Suprapubic skin (tissue), 4 donors: ENCODE data around the gene USP6NL. TPM values are rescaled to one million over a fixed set of nuclear protein-coding genes. Genes with fewer than 3 reads are reported as not detected.

ENCODE experiments used
- DNase-seq, 2 donors: peaks; one replicate each; pipeline ENCODE4 v3.0.0-alpha.2; 2019; ENCODE audit warnings: low spot score in 2 of 2
- H3K27ac ChIP-seq: fragments of 200-600 bp; sonication (generic); one replicate; pipeline ENCODE4 v1.5.1; 2019
- H3K27me3 ChIP-seq: fragments of 200-600 bp; sonication (generic); one replicate; pipeline ENCODE4 v1.5.1; 2019
- H3K36me3 ChIP-seq: fragments of 200-600 bp; sonication (generic); one replicate; pipeline ENCODE4 v1.5.1; 2019
- H3K4me1 ChIP-seq: fragments of 200-600 bp; sonication (generic); one replicate; pipeline ENCODE4 v1.5.1; 2019
- H3K4me3 ChIP-seq: fragments of 200-600 bp; sonication (generic); one replicate; pipeline ENCODE4 v1.5.1; 2019; ENCODE audit warnings: mild to moderate bottlenecking
- H3K9me3 ChIP-seq: fragments of 200-600 bp; sonication (generic); one replicate; pipeline ENCODE4 v1.5.1; 2019
- CTCF ChIP-seq, 2 donors: fragments of 200-600 bp in 1 of 2; fragments of 450-650 bp in 1 of 2; sonication (generic) in 1 of 2; IDR thresholded peaks; one replicate each; pipeline ENCODE4 v1.5.1; 2016 to 2019; ENCODE audit warnings: antibody characterized with exemption in 2 of 2, mild to moderate bottlenecking in 1 of 2, moderate library complexity in 1 of 2
- EP300 ChIP-seq: sonication (generic); formaldehyde crosslinking; IDR thresholded peaks from one replicate; pipeline ENCODE4 v1.6.1; 2017; ENCODE audit warnings: antibody characterized with exemption
- POLR2A ChIP-seq, 2 donors: fragments of 450-650 bp; IDR thresholded peaks; one replicate each; pipeline ENCODE4 v1.6.1; 2017; ENCODE audit warnings: antibody characterized with exemption in 2 of 2, mild to moderate bottlenecking in 2 of 2, moderate library complexity in 2 of 2
- POLR2AphosphoS5 ChIP-seq, 3 donors: sonication (generic); formaldehyde crosslinking; IDR thresholded peaks; one replicate each; pipeline ENCODE4 v1.6.1; 2017; ENCODE audit warnings: antibody characterized with exemption in 3 of 3
- WGBS: methylation state at CpG from one replicate; pipeline ENCODE4 v1.1.5; 2018; 5-methylcytosine and 5-hydroxymethylcytosine counted together
- total RNA-seq, 4 donors: library from RNA; depleted of rRNA; stranded (reverse); fragments of >200 nt; gene quantifications; one replicate each; pipeline ENCODE4 v1.1.0, GENCODE V29; 2016

Gene USP6NL
- total RNA-seq, 4 donors from 2014 or later: 23.2 to 33.8 (median 27.7) TPM

- Histone ChIP-seq H3K4me3 (no peak overlapping the region), H3K27me3 (no peaks in the 10 kb centered on the region), H3K4me1 (no peaks in the 10 kb centered on the region), H3K36me3 (no peaks in the 10 kb centered on the region), H3K27ac (no peak overlapping the region), H3K9me3 (no peaks in the 10 kb centered on the region)
- DNase-seq: no peak
- 82% methylated on average over 3 of the region's 3 CpGs for WGBS
- TF ChIP-seq EP300 (no peak), POLR2AphosphoS5 (IDR thresholded peaks at IDR 0.05) (no peak), POLR2A (IDR thresholded peaks at IDR 0.05) (no peak), CTCF (IDR thresholded peaks at IDR 0.05) (no peak)
These were observed 14.6 kb upstream of the USP6NL start for GRCh38 chr10:11626071-11626470.

GRCh38 chr10:11625019-11625735, 13.7 kb upstream of the USP6NL start:
- Histone ChIP-seq H3K27me3 (no peaks in the 10 kb centered on the region), H3K4me3 (no peak overlapping the region), H3K9me3 (no peaks in the 10 kb centered on the region), H3K36me3 (no peaks in the 10 kb centered on the region), H3K27ac (no peak overlapping the region), H3K4me1 (no peaks in the 10 kb centered on the region)
- WGBS: 67% methylated on average over 7 of the region's 9 CpGs
- no peak for DNase-seq
- no peak for TF ChIP-seq POLR2AphosphoS5 (IDR thresholded peaks at IDR 0.05)

- H3K27me3 ChIP-seq: no peaks in the 10 kb centered on the region
- H3K27ac ChIP-seq: no peak overlapping the region
- no peak overlapping the region for H3K4me3 ChIP-seq
- no peak for TF ChIP-seq POLR2A (IDR thresholded peaks at IDR 0.05)
- TF ChIP-seq CTCF (IDR thresholded peaks at IDR 0.05): no peak
- TF ChIP-seq EP300: no peak
- TF ChIP-seq POLR2AphosphoS5 (IDR thresholded peaks at IDR 0.05): no peak
- H3K9me3 ChIP-seq: peaks cover 3% of the 10 kb centered on the region
- H3K36me3 ChIP-seq: no peaks in the 10 kb centered on the region
- DNase-seq: no peak
- H3K4me1 ChIP-seq: peaks cover 7% of the 10 kb centered on the region
These were observed 5.8 kb upstream of the USP6NL start for GRCh38 chr10:11617233-11617632.

- no peaks in the 10 kb centered on the region for H3K27me3 ChIP-seq
These were observed 4.6 kb upstream of the USP6NL start for GRCh38 chr10:11616021-11616420.

GRCh38 chr10:11615396-11615795, 3.9 kb upstream of the USP6NL start:
- H3K4me1 ChIP-seq: peaks cover 16% of the 10 kb centered on the region
- H3K36me3 ChIP-seq: no peaks in the 10 kb centered on the region
- peaks cover 3% of the 10 kb centered on the region for H3K9me3 ChIP-seq
- TF ChIP-seq POLR2AphosphoS5 (IDR thresholded peaks at IDR 0.05) (no peak), CTCF (IDR thresholded peaks at IDR 0.05) (no peak), EP300 (no peak), POLR2A (IDR thresholded peaks at IDR 0.05) (no peak)
- H3K27ac ChIP-seq: no peak overlapping the region
- DNase-seq: no peak
- no peaks in the 10 kb centered on the region for H3K27me3 ChIP-seq
- H3K4me3 ChIP-seq: no peak overlapping the region

More at GRCh38 chr10:11616021-11616420, 4.6 kb upstream of the USP6NL start:
- no peak overlapping the region for H3K4me3 ChIP-seq
- H3K9me3 ChIP-seq: peaks cover 3% of the 10 kb centered on the region
- DNase-seq: no peak
- H3K27ac ChIP-seq: no peak overlapping the region
- WGBS: 89% methylated on average over 5 of the region's 5 CpGs
- TF ChIP-seq POLR2A (IDR thresholded peaks at IDR 0.05): no peak
- no peak for TF ChIP-seq POLR2AphosphoS5 (IDR thresholded peaks at IDR 0.05)
- no peak for TF ChIP-seq EP300
- no peak for TF ChIP-seq CTCF (IDR thresholded peaks at IDR 0.05)
- peaks cover 12% of the 10 kb centered on the region for H3K4me1 ChIP-seq
- H3K36me3 ChIP-seq: no peaks in the 10 kb centered on the region
